ENCODE measurements around the gene POLR1F.

- TF ChIP-seq POLR2A (IDR thresholded peaks at IDR 0.05) = no peak
- TF ChIP-seq, protein P1, sequence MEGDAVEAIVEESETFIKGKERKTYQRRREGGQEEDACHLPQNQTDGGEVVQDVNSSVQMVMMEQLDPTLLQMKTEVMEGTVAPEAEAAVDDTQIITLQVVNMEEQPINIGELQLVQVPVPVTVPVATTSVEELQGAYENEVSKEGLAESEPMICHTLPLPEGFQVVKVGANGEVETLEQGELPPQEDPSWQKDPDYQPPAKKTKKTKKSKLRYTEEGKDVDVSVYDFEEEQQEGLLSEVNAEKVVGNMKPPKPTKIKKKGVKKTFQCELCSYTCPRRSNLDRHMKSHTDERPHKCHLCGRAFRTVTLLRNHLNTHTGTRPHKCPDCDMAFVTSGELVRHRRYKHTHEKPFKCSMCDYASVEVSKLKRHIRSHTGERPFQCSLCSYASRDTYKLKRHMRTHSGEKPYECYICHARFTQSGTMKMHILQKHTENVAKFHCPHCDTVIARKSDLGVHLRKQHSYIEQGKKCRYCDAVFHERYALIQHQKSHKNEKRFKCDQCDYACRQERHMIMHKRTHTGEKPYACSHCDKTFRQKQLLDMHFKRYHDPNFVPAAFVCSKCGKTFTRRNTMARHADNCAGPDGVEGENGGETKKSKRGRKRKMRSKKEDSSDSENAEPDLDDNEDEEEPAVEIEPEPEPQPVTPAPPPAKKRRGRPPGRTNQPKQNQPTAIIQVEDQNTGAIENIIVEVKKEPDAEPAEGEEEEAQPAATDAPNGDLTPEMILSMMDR (IDR thresholded peaks at IDR 0.05) = no peak
These were observed 34.4 kb downstream of the POLR1F start for GRCh38 chr7:19674266-19674960.
